Stimulated activated CD8-positive, alpha-beta memory T cell treated with anti-CD3 and anti-CD28 coated beads, Interleukin-7, amount 100 ng/mL, for 48 hours (primary cell): ENCODE measurements around the gene PDLIM5.

Source experiments
- DNase-seq, 2 donors: peaks; one replicate each; pipeline ENCODE4 v3.0.0-alpha.2; 2020; ENCODE audit warnings: low read depth in 1 of 2; ENCODE audit errors: extremely low read depth in 1 of 2

PDLIM5 gene

GRCh38 chr4:94525993-94526728 is 74.4 kb downstream of the PDLIM5 start:
- DNase-seq, result no peak

GRCh38 chr4:94527556-94528233 is 76.0 kb downstream of the PDLIM5 start:
- DNase-seq, result no peak

- no peak for DNase-seq
Measured at GRCh38 chr4:94528792-94529451, 77.2 kb downstream of the PDLIM5 start.

GRCh38 chr4:94530073-94530472 is 78.3 kb downstream of the PDLIM5 start:
- DNase-seq, result no peak

GRCh38 chr4:94531991-94532789 is 80.4 kb downstream of the PDLIM5 start:
- DNase-seq, result no peak

- DNase-seq, result no peak
Measured at GRCh38 chr4:94533405-94534223, 81.9 kb downstream of the PDLIM5 start.

- no peak for DNase-seq
Measured at GRCh38 chr4:94534401-94535312, 82.9 kb downstream of the PDLIM5 start.

GRCh38 chr4:94536049-94536448 is 84.3 kb downstream of the PDLIM5 start:
- DNase-seq, result no peak

GRCh38 chr4:94536649-94537469 is 85.1 kb downstream of the PDLIM5 start:
- no peak for DNase-seq

GRCh38 chr4:94537921-94538628 is 86.3 kb downstream of the PDLIM5 start:
- DNase-seq, result no peak

- no peak for DNase-seq
Measured at GRCh38 chr4:94540476-94540875, 88.7 kb downstream of the PDLIM5 start.

- DNase-seq, result no peak
Measured at GRCh38 chr4:94544811-94545210, 93.1 kb downstream of the PDLIM5 start.

GRCh38 chr4:94545296-94545695 is 93.6 kb downstream of the PDLIM5 start:
- DNase-seq, result no peak

- DNase-seq, result no peak
Measured at GRCh38 chr4:94546949-94547348, 95.2 kb downstream of the PDLIM5 start.

GRCh38 chr4:94548571-94548970 is 96.8 kb downstream of the PDLIM5 start:
- no peak for DNase-seq

- DNase-seq, result no peak
Measured at GRCh38 chr4:94550352-94550751, 98.6 kb downstream of the PDLIM5 start.

GRCh38 chr4:94550851-94551250 is 99.1 kb downstream of the PDLIM5 start:
- DNase-seq, result no peak
